ENCODE results near the gene ZCCHC7.
A peak's percentile ranks its signal among the peaks of the same experiment; 100 is the strongest.
"Not testable (repeated sequence)": the region's sequence is repeated elsewhere in the genome, so short reads cannot be mapped to it uniquely, and the experiment has no call there.

The ZCCHC7 gene

DNA sequence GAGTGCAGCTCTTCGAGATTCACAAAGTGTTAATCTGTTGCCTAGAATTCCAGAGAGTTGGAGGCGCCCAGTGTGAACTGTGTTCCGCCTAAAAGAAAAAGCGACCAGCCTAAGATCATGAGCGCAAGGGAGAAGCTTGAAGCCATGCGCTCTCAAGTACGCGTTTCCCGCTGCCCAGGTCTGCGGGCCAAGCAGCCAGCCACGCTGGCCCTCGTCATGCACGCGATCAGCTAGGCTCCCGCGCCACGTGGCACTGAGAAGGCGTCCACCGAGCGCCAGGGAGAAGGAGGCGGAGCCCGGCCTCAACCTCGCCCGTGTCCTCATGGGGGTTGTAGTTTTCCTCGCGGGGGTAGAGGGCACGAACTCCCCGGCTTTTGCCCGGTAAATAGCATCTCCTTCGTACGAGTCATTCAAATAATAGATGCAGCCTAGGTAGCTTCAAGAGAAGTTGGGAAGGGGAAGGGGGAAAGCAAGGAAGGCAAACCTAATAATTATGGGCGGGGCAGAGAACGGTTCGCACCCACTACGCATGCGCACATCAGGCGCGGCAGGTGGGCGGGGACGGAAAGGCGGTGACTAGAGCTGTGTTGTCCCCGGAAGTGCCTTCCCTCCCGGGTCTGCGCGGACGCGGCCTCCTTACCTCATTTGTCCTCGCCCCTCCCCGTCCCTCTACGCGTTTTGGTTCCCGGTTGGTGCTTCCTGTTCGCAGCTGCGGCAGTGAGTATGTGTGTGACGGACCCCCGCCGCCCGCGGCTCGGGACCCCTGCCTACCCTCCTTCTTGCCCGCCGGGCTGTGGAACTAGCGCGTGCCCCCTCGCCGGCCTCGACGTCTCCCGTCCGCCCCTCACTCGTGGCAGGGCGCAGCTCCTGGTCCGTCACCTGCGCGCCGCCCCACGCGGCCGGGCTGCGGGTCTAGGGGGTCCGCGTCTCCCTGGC, at the start of gene ZCCHC7:
ZCCHC7 (plus strand) TSS at position 668 of the 936 bp plus-strand sequence.
- peak; percentile 97 for DNase-seq (ENCODE audit: low read depth)

DNA sequence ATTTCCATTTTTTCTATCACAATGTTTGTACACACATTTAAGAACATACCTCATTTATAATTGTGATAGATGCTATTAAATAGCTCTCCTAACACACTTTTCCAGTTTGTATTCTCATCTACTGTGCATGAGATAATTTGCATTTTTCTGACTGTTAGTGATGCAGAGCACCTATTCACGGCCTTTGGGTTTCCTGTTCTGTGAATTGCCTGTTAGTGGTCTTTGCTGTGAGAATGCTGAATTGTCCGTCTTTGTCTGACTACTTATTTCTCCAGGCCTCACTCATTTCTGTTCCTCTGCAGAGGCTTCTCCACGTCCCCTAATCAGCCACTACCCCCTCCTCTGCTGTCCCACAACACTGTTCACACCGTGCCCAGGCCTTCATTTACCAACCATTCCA, 45.6 kb upstream of the ZCCHC7 start:
- not testable (repeated sequence) for DNase-seq (ENCODE audit: low read depth)

DNA sequence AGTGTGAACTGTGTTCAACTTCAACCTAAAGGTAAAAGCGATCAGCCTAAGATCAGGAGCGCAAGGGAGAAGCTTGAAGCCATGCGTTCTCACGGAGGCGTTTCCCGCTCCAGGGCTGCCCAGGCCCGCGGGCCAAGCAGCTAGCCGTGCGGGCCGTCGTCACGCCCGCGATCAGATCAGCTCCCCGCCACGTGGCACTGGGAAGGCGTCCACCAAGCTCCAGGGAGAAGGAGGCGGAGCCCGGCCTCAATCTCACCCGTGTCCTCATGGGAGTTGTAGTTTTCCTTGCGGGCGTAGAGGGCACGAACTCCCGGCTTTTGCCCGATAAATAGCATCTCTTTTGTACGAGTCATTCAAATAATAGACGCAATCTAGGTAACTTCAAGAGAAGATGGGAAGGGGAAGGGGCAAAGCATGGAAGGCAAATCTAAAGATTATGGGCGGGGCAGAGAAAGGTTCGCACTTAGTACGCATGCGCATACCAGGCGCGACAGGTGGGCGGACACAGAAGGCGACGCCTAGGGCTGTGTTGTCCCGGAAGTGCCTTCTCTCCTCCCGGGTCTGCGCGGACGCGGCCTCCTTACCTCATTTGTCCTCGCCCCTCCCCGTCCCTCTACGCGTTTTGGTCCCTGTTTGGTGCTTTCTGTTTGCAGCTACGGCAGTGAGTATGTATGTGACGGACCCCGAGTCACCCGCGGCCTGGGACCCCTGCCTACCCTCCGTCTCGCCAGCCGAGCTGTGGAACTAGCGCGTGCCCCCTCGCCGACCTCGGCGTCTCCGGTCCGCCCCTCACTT, 40.8 kb upstream of the ZCCHC7 start:
- peak; percentile 83 for DNase-seq (ENCODE audit: low read depth)

DNA sequence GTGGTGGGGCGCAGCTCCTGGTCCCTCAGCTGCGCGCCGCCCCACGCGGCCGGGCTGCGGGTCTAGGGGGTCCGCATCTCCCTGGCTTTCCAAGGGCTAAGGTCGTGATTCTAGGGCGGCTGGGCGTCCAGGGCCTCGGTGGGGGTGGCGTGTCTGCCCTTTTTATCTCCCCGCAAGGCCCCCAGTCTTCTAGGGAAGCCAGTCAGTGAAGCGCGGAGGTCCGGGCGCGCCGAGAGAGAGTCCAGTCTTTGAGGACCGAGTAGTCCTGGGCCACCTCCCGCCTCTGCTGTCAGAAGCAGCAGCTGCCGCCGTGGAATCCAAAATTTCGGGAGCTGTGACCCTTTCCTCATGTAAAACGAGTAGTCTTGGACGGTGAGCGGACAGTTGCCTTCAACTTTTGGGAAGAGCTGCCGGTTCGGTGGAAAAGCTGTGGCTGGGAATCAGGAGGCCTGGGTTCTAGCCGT, 40.2 kb upstream of the ZCCHC7 start:
- not testable (repeated sequence) for DNase-seq (ENCODE audit: low read depth)

DNA sequence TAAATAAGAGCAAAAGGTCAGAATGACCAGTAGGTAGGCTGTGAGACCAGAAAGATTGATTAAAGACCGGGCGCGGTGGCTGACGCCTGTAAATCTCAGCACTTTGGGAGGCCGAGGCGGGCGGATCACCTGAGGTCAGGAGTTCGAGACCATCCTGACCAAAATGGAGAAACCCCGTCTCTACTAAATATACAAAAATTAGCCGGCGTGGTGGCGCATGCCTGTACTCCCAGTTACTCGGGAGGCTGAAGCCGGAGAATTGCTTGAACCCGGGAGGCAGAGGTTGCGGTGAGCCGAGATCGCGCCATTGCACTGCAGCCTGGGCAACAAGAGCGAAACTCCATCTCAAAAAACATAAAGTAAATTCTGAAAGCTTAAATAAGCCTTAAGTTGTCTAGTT, 38.9 kb upstream of the ZCCHC7 start:
- not testable (repeated sequence) for DNase-seq (ENCODE audit: low read depth)

DNA sequence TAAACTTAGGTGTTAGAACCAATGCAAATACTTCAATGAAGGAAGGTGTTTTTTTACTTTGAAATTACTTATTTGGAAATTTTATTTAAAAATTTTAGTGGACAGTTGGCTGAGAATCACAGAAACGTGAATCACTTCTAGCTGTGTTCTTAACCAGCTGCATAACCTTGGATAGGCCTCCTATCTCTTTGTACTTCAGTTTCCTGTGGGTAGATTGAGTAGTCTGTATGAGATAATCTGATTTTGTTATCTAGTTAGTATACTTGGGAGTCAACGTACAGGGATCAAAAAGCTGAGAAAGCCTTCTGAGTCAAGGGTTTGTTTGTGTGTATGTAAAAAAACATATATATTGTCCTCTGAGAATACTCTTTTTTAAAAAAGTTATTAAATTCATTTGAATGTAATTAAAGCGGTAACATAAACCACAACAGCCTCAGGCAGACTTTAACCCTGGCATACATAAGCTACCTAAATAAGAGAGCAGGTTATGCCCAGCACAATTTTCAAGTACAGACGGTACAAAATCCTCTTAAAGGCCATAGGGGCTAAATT, 38.1 kb upstream of the ZCCHC7 start:
- no peak for DNase-seq (ENCODE audit: low read depth)

DNA sequence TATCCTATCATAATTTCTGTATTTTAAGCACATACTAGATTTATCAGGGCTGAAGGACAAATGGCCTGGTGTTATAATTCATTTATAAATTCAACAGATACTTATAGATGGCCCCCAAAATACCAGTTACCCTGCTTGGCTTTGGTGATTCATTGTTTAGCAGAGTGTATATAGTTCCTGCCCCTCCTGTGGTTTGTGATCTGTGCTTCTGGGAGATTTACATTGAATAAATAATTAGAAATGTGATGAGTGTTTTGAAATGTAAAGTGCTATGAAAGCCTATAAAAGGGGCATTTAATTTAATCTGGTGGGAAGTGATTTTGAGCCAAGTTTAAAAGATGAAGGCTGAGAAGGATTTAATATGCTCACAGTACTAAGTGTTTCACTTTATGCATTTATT, 36.7 kb upstream of the ZCCHC7 start:
- no peak for DNase-seq (ENCODE audit: low read depth)

DNA sequence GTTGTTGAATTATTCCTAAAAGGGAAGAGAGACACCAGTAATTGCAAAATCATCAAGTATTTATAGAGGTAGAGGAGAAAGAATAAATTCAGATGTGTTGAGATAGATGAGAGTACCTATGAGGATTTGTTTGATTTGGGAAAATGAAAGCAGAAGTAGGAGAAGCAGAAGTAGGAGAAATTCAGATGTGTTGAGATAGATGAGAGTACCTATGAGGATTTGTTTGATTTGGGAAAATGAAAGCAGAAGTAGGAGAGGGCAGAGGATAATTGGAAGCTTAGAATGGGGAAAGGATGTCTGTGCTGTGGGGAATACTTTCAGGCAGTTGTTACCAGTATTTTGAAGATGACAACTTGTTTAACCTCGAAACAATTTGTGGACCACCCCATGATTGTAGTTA, 35.1 kb upstream of the ZCCHC7 start:
- no peak for DNase-seq (ENCODE audit: low read depth)

DNA sequence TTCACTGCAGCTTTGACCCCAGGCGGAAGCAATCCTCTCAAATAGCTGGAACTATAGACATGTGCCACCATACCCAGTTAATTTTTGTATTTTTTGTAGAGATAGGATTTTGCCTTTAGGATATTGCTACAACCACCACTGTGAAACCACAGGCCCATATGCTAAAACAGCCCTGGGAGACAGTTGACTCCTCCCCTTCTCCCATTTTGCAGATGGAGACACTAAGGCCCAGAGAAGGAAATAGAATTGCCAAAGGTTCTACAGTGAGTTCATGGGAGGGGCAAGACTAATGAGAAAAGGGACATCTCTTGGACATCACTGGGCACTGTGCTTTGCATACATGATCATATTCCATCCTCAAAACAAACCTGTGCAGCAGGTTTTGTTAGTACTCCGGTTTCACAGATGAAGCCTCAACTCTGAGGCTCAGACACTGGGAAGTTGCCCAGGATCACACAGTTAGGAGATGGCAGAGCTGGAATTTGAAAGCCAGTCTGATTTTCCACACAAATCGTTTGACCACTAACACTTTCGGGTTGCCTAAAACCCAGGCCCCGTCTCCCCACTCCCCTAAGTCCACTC, 27.6 kb upstream of the ZCCHC7 start:
- not testable (repeated sequence) for DNase-seq (ENCODE audit: low read depth)

DNA sequence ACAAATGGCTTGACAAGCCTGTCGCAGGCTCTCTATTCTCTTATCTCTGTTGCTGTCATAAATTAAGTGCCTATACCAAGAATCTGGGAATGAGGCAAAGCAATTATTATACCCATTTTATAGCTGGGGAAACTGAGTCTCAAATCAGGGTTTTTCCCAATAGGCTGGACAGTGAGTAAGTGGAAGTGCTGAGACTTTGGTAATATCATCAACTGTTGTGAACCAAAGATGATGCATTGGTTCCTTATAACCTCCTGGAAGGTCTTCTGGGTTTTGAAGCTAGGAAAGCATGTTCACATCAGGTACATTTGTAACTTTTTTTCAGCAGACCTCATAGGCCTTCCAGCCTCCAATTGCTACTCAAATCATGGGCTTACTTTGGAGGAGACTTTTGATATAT, 25.6 kb upstream of the ZCCHC7 start:
- no peak for DNase-seq (ENCODE audit: low read depth)

DNA sequence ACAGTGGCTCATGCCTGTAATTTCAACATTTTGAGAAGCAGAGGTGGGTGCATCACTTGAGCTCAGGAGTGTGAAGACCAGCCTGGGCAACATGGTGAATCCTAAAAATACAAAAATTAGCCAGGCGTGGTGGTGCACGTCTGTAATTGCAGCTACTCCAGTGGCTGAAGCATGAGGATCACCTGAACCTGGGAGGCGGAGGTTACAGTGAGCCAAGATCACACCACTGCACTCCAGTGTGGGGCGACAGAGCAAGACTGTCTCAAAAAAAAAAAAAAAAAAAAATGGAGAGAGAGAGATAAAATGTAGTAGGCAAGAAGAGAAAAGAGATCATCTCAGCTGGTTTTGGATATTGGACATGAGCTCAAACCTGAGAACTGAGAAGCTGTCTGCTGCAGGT, 23.7 kb upstream of the ZCCHC7 start:
- no peak for DNase-seq (ENCODE audit: low read depth)

DNA sequence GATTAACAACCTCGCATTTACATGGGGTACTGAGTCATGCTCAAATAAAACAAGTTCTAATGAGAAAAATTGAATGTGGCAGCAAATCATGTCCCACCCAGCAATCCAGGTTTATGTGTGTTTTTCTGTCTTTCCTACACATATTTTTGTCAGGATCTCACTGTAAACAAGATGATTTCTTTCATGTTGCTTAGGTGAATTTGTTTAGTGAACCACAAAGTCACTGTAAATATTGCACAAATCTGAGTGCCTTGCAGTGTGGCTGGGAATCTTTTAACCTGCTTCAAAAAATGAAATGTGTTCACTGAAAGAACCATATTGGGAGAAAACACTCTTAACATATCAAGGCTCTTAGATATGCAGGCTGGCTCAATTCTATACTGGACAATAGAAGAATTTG, 23.1 kb upstream of the ZCCHC7 start:
- no peak for DNase-seq (ENCODE audit: low read depth)

DNA sequence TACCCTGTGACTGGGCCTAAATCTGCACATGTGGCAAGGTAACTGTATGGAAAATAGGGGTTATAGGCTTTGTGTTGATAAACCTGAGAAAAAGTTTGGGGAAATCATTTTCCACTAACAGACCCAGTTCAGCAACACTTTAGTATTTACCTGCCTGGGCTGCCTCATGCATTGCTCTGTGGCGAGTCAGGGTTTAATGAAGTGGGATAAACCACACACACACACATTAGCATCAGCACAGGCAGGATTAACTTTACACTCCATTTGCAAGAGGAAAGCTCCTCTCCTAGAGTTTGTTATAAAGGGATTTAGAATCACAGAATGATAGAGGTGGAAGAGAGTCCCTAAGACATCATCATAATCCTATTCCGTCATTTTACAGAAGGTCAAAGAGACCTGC, 20.0 kb upstream of the ZCCHC7 start:
- no peak for DNase-seq (ENCODE audit: low read depth)

DNA sequence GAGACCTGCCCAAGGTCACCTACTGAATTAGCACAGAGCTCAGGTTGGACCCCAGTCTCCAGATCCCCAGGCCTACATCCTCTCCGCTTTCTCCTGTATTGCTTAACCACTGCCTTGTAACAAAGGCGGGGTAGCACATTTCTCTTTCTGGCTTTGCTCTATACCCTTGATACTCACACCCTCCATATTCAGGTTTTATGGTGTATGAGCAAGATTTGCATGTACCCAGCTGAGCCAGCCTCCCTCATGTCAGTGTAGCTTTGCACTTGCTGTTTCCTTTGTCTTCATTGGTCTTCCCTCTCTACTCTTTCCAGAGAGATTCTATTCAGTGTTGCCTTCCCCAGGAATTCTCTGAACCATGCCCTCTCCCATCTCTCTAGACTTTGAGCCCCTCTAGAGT, 19.6 kb upstream of the ZCCHC7 start:
- no peak for DNase-seq (ENCODE audit: low read depth)

DNA sequence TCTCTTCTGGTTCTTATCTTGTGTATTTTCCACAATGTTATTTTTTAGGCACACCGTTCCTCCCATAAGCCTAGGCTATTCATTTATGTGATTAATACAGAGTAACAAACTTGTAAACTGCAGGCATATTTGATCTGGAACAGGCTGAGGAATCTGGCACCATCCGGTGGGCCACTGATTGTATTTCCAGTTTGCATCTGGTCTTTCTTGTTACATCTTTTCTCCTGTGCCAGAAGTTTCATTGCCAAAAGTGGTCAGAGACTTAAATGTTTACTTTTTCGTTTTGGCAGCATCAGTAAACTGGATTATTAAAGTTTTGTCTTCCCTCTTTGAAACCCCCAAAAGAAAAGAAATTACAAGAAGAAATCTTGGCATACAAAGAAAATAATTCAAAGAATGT, 17.9 kb upstream of the ZCCHC7 start:
- DNase-seq (ENCODE audit: low read depth), result no peak

DNA sequence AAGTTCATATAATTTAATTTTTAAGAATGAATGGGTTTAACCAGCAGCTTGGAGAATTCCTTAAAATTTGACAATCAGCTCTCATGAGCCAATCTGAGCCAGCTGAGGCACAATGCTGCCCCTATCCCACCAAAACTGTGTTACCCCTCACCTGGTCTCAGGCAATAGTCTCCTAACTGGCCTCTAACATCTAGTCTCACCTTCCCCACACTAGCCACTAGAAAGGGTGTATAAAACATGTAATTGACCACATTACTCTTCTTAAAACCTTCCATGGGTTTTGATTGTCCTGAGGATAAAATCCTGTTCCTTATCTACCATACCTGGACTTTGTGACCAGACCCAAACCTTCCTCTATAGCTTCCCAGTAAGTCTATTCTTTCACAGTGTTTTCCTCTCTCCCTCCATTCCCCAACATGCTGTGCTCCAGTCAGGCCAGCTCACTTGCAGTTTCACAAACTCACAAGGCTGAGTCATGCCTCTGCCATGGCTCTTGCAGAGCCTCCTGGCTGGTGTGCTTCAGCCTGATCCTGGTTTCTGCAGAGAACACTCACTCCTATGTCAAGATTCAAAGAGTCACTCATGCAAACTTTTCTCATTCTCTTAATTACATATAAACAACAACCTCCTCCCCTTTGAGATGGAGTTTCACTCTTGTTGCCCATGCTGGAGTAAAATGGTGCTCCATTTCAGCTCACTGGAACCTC, 16.0 kb upstream of the ZCCHC7 start:
- no peak for DNase-seq (ENCODE audit: low read depth)

DNA sequence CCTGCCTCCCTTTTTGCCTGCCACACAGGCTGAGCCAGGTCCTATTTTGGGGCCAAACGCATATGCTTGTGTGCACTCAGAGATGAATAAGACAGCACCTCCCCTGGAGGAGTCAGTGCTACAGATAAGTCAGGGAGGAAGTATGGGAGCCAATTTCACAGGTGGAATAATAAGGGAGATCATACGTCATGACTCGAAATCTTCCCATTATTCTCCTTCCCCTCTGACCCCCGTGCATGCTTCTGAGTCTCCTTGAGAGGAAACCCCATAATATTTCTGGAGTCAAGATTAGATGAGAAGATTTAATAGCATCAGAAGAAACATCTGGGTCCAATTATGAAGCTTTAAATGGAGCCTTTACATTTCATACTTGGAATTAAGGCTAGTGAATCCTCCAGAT, 15.1 kb upstream of the ZCCHC7 start:
- DNase-seq (ENCODE audit: low read depth), result no peak

DNA sequence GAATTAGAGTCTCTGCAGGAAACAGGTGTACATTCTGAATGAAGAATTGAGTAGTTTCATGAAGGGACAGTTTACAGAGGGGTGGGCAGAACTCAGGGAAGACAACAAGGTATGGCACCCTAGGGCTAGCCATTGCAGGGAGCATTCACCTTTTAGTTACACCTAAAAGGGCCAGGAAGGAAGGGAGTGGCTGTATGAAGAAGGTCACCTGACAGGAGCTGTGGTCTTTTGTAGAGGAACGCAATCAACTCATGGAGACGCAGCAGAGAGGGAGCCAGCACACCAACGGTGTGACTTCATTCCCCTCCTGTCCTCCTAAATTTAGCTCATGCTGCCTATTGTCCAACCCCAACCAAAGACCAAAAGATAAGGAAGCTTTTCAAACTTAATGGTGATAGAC, 12.7 kb upstream of the ZCCHC7 start:
- no peak for DNase-seq (ENCODE audit: low read depth)

DNA sequence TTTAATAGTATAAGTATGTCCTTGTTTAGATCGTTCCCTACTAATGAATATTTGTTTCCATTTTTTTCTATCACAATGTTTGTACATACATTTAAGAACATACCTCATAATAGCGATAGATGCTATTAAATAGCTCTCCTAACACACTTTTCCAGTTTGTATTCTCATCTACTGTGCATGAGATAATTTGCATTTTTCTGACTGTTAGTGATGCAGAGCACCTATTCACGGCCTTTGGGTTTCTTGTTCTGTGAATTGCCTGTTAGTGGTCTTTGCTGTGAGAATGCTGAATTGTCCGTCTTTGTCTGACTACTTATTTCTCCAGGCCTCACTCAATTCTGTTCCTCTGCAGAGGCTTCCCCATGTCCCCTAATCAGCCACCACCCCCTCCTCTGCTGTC, 5.9 kb upstream of the ZCCHC7 start:
- DNase-seq (ENCODE audit: low read depth), result not testable (repeated sequence)

DNA sequence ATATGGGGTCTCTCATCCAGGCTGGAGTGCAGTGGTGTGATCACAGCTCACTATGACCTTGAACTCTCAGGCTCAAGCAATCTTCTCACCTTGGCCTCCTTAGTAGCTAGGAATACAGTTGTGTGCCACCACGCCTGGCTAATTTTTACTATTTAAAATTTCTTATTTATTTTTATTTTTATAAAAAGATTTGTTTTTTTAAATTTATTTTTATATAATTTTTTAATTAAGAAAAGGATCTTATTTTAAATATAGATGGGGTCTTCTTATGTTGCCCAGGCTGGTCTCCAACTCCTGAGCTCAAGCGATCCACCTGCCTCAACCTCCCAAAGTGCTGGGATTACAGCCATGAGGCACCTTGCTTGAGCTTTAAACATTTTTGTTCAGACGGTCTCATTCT, 2.4 kb upstream of the ZCCHC7 start:
- DNase-seq (ENCODE audit: low read depth), result no peak

DNA sequence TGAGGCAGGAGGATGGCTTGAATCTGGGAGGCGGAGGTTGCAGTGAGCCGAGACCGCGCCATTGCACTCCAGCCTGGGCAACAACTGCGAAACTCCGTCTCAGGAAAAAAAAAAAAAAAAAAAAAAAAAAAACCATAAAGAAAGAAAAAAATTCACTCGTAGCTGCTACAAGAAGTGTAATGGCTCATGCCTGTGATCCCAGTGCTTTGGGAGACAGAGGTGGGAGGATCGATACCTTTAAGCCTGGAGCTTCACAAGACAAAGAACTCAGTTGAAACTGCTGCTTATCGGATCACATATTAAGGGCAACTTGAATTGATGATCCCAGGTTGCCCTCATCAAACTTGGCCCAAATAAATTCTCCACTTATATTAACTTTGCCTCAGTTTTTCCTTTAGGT, 1.0 kb upstream of the ZCCHC7 start:
- no peak for DNase-seq (ENCODE audit: low read depth)

DNA sequence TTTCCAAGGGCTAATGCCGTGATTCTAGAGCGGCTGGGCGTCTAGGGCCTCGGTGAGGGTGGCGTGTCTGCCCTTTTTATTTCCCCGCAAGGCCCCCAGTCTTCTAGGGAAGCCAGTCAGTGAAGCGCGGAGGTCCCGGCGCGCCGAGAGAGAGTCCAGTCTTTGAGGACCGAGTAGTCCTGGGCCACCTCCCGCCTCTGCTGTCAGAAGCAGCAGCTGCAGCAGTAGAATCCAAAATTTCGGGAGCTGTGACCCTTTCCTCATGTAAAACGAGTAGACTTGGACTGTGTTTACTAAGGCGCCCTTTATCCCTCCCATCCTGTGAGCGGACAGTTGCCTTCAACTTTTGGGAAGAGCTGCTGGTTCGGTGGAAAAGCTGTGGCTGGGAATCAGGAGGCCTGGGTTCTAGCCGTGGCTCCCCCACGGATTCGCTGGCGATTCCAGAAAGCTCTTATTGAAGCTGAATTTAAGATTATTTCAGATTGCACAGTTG, 515 bp downstream of the ZCCHC7 start:
- DNase-seq (ENCODE audit: low read depth), result peak; percentile 16

Measured in activated T-cell treated with anti-CD3 and anti-CD28 coated beads for 1 hour (primary cell).